K562 (cell line): ENCODE measurements around the gene C21orf58. TPM values are rescaled to one million over a fixed set of nuclear protein-coding genes. Genes with fewer than 3 reads are reported as not detected.

ENCODE experiments used
- ATF3 ChIP-seq, 2 experiments: fragments of 450-650 bp in 1 of 2; sonication (generic) in 1 of 2; formaldehyde crosslinking in 1 of 2; IDR thresholded peaks in 1 of 2; conservative IDR thresholded peaks in 1 of 2; 2 replicates each; pipeline versions ENCODE4 v1.6.1 to v1.8.1; 2016 to 2023; ENCODE audit warnings: mild to moderate bottlenecking in 2 of 2, moderate library complexity in 2 of 2, inconsistent platforms in 1 of 2, missing genetic modification reagents in 1 of 2
- CREBBP ChIP-seq: IDR thresholded peaks from one replicate; pipeline ENCODE4 v1.6.1; 2012; ENCODE audit warnings: low read depth, mild to moderate bottlenecking, control low read depth, inconsistent platforms, low read length
- HSF4 ChIP-seq: fragments of 250-450 bp; sonication (Bioruptor Pico); IDR thresholded peaks from 2 replicates; pipeline ENCODE4 v2.1.2; 2022; ENCODE audit warnings: mild to moderate bottlenecking, moderate library complexity, borderline replicate concordance
- MYBL2 ChIP-seq, 2 experiments: fragments of 450-650 bp in 1 of 2; sonication (generic) in 1 of 2; formaldehyde crosslinking in 1 of 2; IDR thresholded peaks; 2 replicates each; pipeline versions ENCODE4 v1.6.1 to v1.8.1; 2017 to 2022; ENCODE audit warnings: borderline replicate concordance in 1 of 2, inconsistent platforms in 1 of 2, low read depth in 1 of 2, mild to moderate bottlenecking in 1 of 2, missing genetic modification reagents in 1 of 2, moderate library complexity in 1 of 2
- NFYB ChIP-seq: IDR thresholded peaks from 2 replicates; pipeline ENCODE4 v1.6.1; 2011; ENCODE audit warnings: mild to moderate bottlenecking, moderate library complexity; ENCODE audit not compliant: insufficient read length; ENCODE audit errors: extremely low read depth
- PCBP2 ChIP-seq: fragments of 200-400 bp; formaldehyde crosslinking; IDR thresholded peaks from 2 replicates; pipeline ENCODE4 v1.6.1; 2018; ENCODE audit warnings: low read length, low read depth, mild to moderate bottlenecking, moderate library complexity; ENCODE audit not compliant: poor library complexity, severe bottlenecking
- POLR2A ChIP-seq: fragments of 450-650 bp; conservative IDR thresholded peaks from 2 replicates; pipeline ENCODE4 v1.6.1; 2016
- POLR2G ChIP-seq: fragments of 200-400 bp; formaldehyde crosslinking; IDR thresholded peaks from 2 replicates; pipeline ENCODE4 v1.6.1; 2017; ENCODE audit warnings: low read depth, mild to moderate bottlenecking, antibody characterized with exemption, low read length, moderate library complexity
- RBM14 ChIP-seq: fragments of 200-400 bp; formaldehyde crosslinking; IDR thresholded peaks from 2 replicates; pipeline ENCODE4 v1.6.1; 2018; ENCODE audit warnings: low read depth, mild to moderate bottlenecking, low read length, moderate library complexity, borderline replicate concordance; ENCODE audit not compliant: insufficient read depth
- RBM15 ChIP-seq: fragments of 200-400 bp; formaldehyde crosslinking; IDR thresholded peaks from 2 replicates; pipeline ENCODE4 v1.6.1; 2018; ENCODE audit warnings: mild to moderate bottlenecking, low read length, moderate library complexity; ENCODE audit not compliant: insufficient read depth
- RHOXF2B ChIP-seq: fragments of 250-450 bp; sonication (Bioruptor Pico); conservative IDR thresholded peaks from 2 replicates; pipeline ENCODE4 v1.5.1; 2021
- SIN3A ChIP-seq, 2 experiments: fragments of 150-350 bp in 1 of 2; IDR thresholded peaks; 2 replicates each; pipeline ENCODE4 v1.6.1; 2011 to 2016; ENCODE audit warnings: borderline replicate concordance in 2 of 2, low read depth in 2 of 2, low read length in 2 of 2, mild to moderate bottlenecking in 2 of 2, moderate library complexity in 2 of 2; ENCODE audit not compliant: control insufficient read depth in 1 of 2
- SIN3B ChIP-seq: fragments of 450-650 bp; IDR thresholded peaks from 2 replicates; pipeline ENCODE4 v1.6.1; 2017; ENCODE audit warnings: low read depth, mild to moderate bottlenecking, moderate library complexity
- SMAD4 ChIP-seq: fragments of 250-450 bp; sonication (Bioruptor Pico); conservative IDR thresholded peaks from 2 replicates; pipeline ENCODE4 v1.8.0; 2021; ENCODE audit warnings: inconsistent platforms, mild to moderate bottlenecking, moderate library complexity
- SRF ChIP-seq, 2 experiments: fragments of 250-450, 450-650 bp in 1 of 2; sonication (Bioruptor Pico) in 1 of 2; sonication (generic) in 1 of 2; formaldehyde crosslinking; IDR thresholded peaks; 2 replicates each; pipeline versions ENCODE4 v1.5.0 to v1.5.1; 2020 to 2022; ENCODE audit warnings: mild to moderate bottlenecking in 1 of 2, missing genetic modification reagents in 1 of 2
- ZBTB2 ChIP-seq: fragments of 450-650 bp; IDR thresholded peaks from 2 replicates; pipeline ENCODE4 v1.6.1; 2016; ENCODE audit warnings: antibody characterized with exemption
- ZKSCAN8 ChIP-seq: fragments of 200-800 bp; sonication (Bioruptor generic); IDR thresholded peaks from 2 replicates; pipeline ENCODE4 v1.6.1; 2016; ENCODE audit warnings: missing genetic modification characterization, missing compliant biosample characterization
- ZNF253 ChIP-seq: fragments of 250-450 bp; sonication (Bioruptor Pico); conservative IDR thresholded peaks from 2 replicates; pipeline ENCODE4 v1.6.1; 2021; ENCODE audit warnings: mild to moderate bottlenecking
- ZNF324 ChIP-seq: fragments of 250-450 bp; sonication (Bioruptor Pico); IDR thresholded peaks from 2 replicates; pipeline ENCODE4 v1.4.0; 2020; ENCODE audit warnings: mild to moderate bottlenecking
- ZNF444 ChIP-seq: fragments of 250-450 bp; sonication (Bioruptor Pico); IDR thresholded peaks from 2 replicates; pipeline ENCODE4 v1.4.0; 2020; ENCODE audit warnings: mild to moderate bottlenecking, moderate library complexity
- ZNF561 ChIP-seq: fragments of 450-650 bp; formaldehyde crosslinking; conservative IDR thresholded peaks from 2 replicates; pipeline ENCODE4 v1.4.0; 2020; ENCODE audit warnings: mild to moderate bottlenecking, moderate library complexity
- ZNF696 ChIP-seq: fragments of 250-450 bp; sonication (Bioruptor Pico); conservative IDR thresholded peaks from 2 replicates; pipeline ENCODE4 v1.4.0; 2020; ENCODE audit warnings: mild to moderate bottlenecking, moderate library complexity
- ZNF785 ChIP-seq: fragments of 250-450 bp; sonication (Bioruptor Pico); IDR thresholded peaks from 2 replicates; pipeline ENCODE4 v1.4.0; 2020; ENCODE audit warnings: mild to moderate bottlenecking
- polyA plus RNA-seq, 8 experiments: library from polyadenylated mRNA; depleted of rRNA in 4 of 8; stranded (reverse) in 5 of 8; unstranded in 3 of 8; fragments of >200 nt; fragmentation: Nextera tagmentation in 2 of 8; fragmentation: Illumina TruSeq in 1 of 8; extraction: Ambion mirVana in 2 of 8; extraction: Trizol in 1 of 8; gene quantifications; 2 replicates each; pipeline versions ENCODE4 v1.2.1 to v1.2.3, GENCODE V29; 2011 to 2014; ENCODE audit warnings: inconsistent platforms in 1 of 8, missing spikeins in 1 of 8
- total RNA-seq, 7 experiments: library from RNA; depleted of rRNA in 6 of 7; stranded (reverse); fragments of >200 nt in 6 of 7; fragmentation: Illumina TruSeq in 2 of 7; extraction: Trizol in 2 of 7; gene quantifications; 2 replicates each; pipeline versions ENCODE4 v1.2.1 to v1.2.3, GENCODE V29; 2011 to 2021; ENCODE audit warnings: low replicate concordance in 1 of 7
- TF ChIP-seq, protein P1 (sequence below), 2 experiments: fragments of 250-450 bp in 1 of 2; fragments of 450-650 bp in 1 of 2; sonication (Bioruptor Pico) in 1 of 2; IDR thresholded peaks; 2 replicates each; pipeline versions ENCODE4 v1.6.1 to v1.8.0; 2016 to 2021; ENCODE audit warnings: mild to moderate bottlenecking in 2 of 2, moderate library complexity in 2 of 2, missing compliant biosample characterization in 1 of 2, missing genetic modification characterization in 1 of 2

Gene C21orf58
- total and polyA plus RNA-seq, 9 of the 15 experiments (the other 6 are each of a cell fraction or from before 2014, with no cell fraction given): 1.2 to 30.5 (median 12.4) TPM

DNA sequence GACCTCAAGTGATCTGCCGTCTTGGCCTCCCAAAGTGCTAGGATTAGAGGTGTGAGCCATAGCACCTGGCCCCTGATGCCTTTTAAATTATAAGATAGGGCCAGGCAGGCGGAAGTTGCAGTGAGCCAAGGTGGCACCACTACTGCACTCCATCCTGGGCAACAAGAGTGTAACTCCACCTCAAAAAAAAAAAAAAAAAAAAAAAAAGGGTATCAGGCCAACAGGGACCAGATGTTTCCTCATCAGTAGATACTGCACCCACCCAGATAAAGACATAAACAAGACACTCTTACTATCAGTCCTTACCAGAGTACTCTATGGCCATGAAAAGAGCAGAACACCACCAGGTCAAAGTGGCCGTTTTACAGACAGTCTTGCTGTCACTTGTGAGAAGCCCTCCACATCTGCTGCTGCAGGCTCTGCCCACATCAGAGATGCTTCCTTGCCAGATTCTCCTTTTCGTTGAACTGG lies 3.3 kb downstream of the C21orf58 start (continued):
- peak; percentile 98 for TF ChIP-seq SMAD4
- no peak for TF ChIP-seq ZNF444 (CRISPR knock-in tag)
- TF ChIP-seq POLR2A: no peak; the same call in 1 of the 2 replicates
- no peak for TF ChIP-seq NFYB
- peak; percentile 38; the same call in 1 of the 2 replicates for TF ChIP-seq ATF3 (IDR thresholded peaks at IDR 0.05)
- no peak for TF ChIP-seq ATF3 (CRISPR knock-in tag; conservative IDR thresholded peaks at IDR 0.05)
- 0 out of 2 replicates have a peak, but pooled peaks have one; percentile 21 for TF ChIP-seq POLR2G
- TF ChIP-seq ZNF561 (CRISPR knock-in tag): no peak
- peak; percentile 70 to 76; a peak in 2 of 4 replicates for TF ChIP-seq SIN3A (IDR thresholded peaks at IDR 0.05; ENCODE audit: borderline replicate concordance in 2 of 2, control insufficient read depth in 1 of 2, low read depth in 2 of 2, low read length in 2 of 2)
- no peak for TF ChIP-seq RBM15
- no peak for TF ChIP-seq RHOXF2B (CRISPR knock-in tag)
- TF ChIP-seq PCBP2: no peak
- TF ChIP-seq ZNF324: no peak
- TF ChIP-seq ZNF785 (CRISPR knock-in tag): no peak
- TF ChIP-seq ZNF253 (CRISPR knock-in tag): no peak
- TF ChIP-seq MYBL2 (IDR thresholded peaks at IDR 0.05; ENCODE audit: low read depth): no peak; the same call in 1 of the 2 replicates
- no peak for TF ChIP-seq MYBL2 (CRISPR knock-in tag; IDR thresholded peaks at IDR 0.05; ENCODE audit: borderline replicate concordance)
- TF ChIP-seq HSF4 (CRISPR knock-in tag): no peak
- no peak for TF ChIP-seq ZNF696 (CRISPR knock-in tag)
- TF ChIP-seq CREBBP: no peak
- TF ChIP-seq RBM14: no peak
- TF ChIP-seq SIN3B: no peak
- TF ChIP-seq, protein P1, sequence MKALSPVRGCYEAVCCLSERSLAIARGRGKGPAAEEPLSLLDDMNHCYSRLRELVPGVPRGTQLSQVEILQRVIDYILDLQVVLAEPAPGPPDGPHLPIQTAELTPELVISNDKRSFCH (CRISPR knock-in tag; IDR thresholded peaks at IDR 0.05): no peak
- TF ChIP-seq, protein P1 (tag; IDR thresholded peaks at IDR 0.05): peak; percentile 94
- peak in 1 of 2 experiments; percentile 39; a peak in 1 of 4 replicates for TF ChIP-seq SRF (CRISPR knock-in tag; IDR thresholded peaks at IDR 0.05)
- TF ChIP-seq ZBTB2: peak; percentile 85
- peak; percentile 91 for TF ChIP-seq ZKSCAN8
